ENCODE measurements around the gene MOCS3.

Gene MOCS3

GRCh38 chr20:50983321-50983720, 24.7 kb downstream of the MOCS3 start:
- no peak for DNase-seq

- DNase-seq = peak; percentile 78
Observed at GRCh38 chr20:50987493-50988210, 29.0 kb downstream of the MOCS3 start.

GRCh38 chr20:50991076-50991475, 32.5 kb downstream of the MOCS3 start:
- no peak for DNase-seq

GRCh38 chr20:50992336-50992732, 33.7 kb downstream of the MOCS3 start:
- no peak for DNase-seq

GRCh38 chr20:50992733-50993457, 34.3 kb downstream of the MOCS3 start:
- peak; percentile 55 for DNase-seq

- no peak for DNase-seq
Observed at GRCh38 chr20:50993876-50994275, 35.3 kb downstream of the MOCS3 start.

GRCh38 chr20:50995506-50995905, 36.9 kb downstream of the MOCS3 start:
- no peak for DNase-seq

GRCh38 chr20:50996901-50997865, 38.6 kb downstream of the MOCS3 start:
- no peak for DNase-seq

- DNase-seq = no peak
Observed at GRCh38 chr20:50999355-50999754, 40.7 kb downstream of the MOCS3 start.

- no peak for DNase-seq
Observed at GRCh38 chr20:51001430-51002265, 43.0 kb downstream of the MOCS3 start.

- DNase-seq = no peak
Observed at GRCh38 chr20:51002633-51003032, 44.0 kb downstream of the MOCS3 start.

- DNase-seq = no peak
Observed at GRCh38 chr20:51003753-51004152, 45.1 kb downstream of the MOCS3 start.

- no peak for DNase-seq
Observed at GRCh38 chr20:51004305-51004727, 45.7 kb downstream of the MOCS3 start.

GRCh38 chr20:51004781-51005180, 46.2 kb downstream of the MOCS3 start:
- no peak for DNase-seq

GRCh38 chr20:51005214-51005613, 46.6 kb downstream of the MOCS3 start:
- no peak for DNase-seq

- DNase-seq = no peak
Observed at GRCh38 chr20:51008718-51009117, 50.1 kb downstream of the MOCS3 start.

GRCh38 chr20:51009303-51010042, 50.9 kb downstream of the MOCS3 start:
- no peak for DNase-seq

GRCh38 chr20:51010043-51010365, 51.4 kb downstream of the MOCS3 start:
- DNase-seq = no peak

GRCh38 chr20:51010932-51011331, 52.3 kb downstream of the MOCS3 start:
- no peak for DNase-seq

GRCh38 chr20:51011479-51011878, 52.9 kb downstream of the MOCS3 start:
- DNase-seq = no peak

GRCh38 chr20:51012357-51012756, 53.7 kb downstream of the MOCS3 start:
- no peak for DNase-seq

All from CD4-positive, alpha-beta T cell treated with Interleukin-21 for 1 hour (primary cell).